Measurements from ENCODE around the gene CPT1B. TPM values are rescaled to one million over a fixed set of nuclear protein-coding genes. Genes with fewer than 3 reads are reported as not detected.

The CPT1B gene
- total RNA-seq (55.0 and 59.8 TPM in 2 replicates), polyA plus RNA-seq (109 and 142 TPM in 2 replicates), polyA minus RNA-seq (21.3 and 37.2 TPM in 2 replicates)
- 34.9 TPM for total RNA-seq (2013)

DNA sequence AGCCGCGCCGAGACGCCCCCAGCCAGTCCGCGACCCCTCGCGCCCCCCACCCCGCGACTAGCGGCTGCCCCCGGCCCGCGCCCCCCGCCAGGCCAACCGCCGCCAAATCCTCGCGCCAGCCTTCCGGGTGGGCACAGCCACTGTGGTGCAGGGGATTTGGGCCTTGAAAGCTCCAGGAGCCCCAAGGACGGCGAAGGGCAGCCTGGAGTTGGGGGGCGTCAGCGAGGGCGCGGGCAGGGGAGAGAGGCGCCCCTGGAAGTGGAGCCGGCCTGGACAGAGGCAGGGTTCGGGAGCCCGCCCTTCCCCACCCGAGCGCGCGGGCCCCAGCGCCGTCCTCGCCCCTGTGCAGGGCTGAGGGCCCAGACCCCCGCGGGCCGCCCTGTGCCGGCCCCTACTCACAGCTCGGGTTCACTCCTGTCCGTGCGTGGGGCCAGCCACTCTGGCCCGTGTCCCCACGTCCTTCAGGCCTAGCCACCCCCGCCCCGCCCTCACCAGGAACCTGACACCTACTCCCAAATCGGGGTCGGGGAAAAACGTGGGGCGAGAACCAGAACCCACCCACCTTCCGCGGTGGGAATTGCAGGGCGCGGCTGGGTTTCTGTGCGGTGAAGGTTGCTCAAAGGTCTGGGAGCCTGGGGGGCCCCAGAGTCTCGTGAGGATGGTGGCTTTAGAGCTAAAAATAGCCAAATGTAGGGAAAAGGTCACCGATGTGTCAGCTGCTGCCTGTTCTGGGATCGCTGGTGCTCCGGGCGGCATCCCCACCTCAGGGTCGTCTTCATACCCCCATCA, at the start of gene CPT1B:
CPT1B (minus strand) TSS at position 441 of the 789 bp plus-strand sequence. CDS start 512 bp downstream, outside the sequence.
- Histone ChIP-seq H3K4me1 (ENCODE audit: control insufficient read depth in 2 of 2, insufficient read depth in 2 of 2, low read length in 2 of 2) (peaks cover 9 to 18% of the 10 kb centered on the region in 2 donors), H3K4me2 (replicated peaks; ENCODE audit: low read depth, low read length, poor library complexity, severe bottlenecking) (no peak within 1 kb of the TSS), H3K9ac (ENCODE audit: low read length) (no peak within 1 kb of the TSS), H3K27ac (ENCODE audit: low read length in 2 of 2) (no peak within 1 kb of the TSS), H3K4me3 (ENCODE audit: control extremely low read depth in 1 of 5, extremely low read depth in 1 of 5, insufficient read depth in 1 of 5, low read depth in 2 of 5, low read length in 4 of 5) (no peak within 1 kb of the TSS), H3K9me3 (ENCODE audit: control extremely low read depth in 1 of 3, control insufficient read depth in 2 of 3, insufficient read depth in 1 of 3, low read length in 2 of 3) (no peaks in the 10 kb centered on the region), H2AFZ (ENCODE audit: insufficient read depth, low read depth, low read length, poor library complexity, severe bottlenecking) (no peak within 1 kb of the TSS), H3K36me3 (replicated peaks in 1 of 2; ENCODE audit: control extremely low read depth in 1 of 2, control insufficient read depth in 1 of 2, extremely low read depth in 1 of 2, insufficient read depth in 2 of 2, low read length in 1 of 2) (peaks cover 0 to 21% of the 10 kb centered on the region in 2 experiments), H3K79me2 (ENCODE audit: control insufficient read depth, insufficient read depth, low read length) (peaks cover 12% of the 10 kb centered on the region), H4K20me1 (ENCODE audit: control insufficient read depth, insufficient read depth, low read length, poor library complexity, severe bottlenecking) (peaks cover 25% of the 10 kb centered on the region), H3K27me3 (replicated peaks in 1 of 4; ENCODE audit: control extremely low read depth in 1 of 4, control insufficient read depth in 3 of 4, insufficient read depth in 4 of 4, low read length in 3 of 4) (no peaks in the 10 kb centered on the region)
- intact Hi-C loops (cut with micrococcal nuclease), result no loop called here
- no peaks in the 10 kb centered on the region for H3K27me3 Mint-ChIP-seq
- DNase-seq (no peak), ATAC-seq (ENCODE audit: low read depth) (no peak)
- H3K27ac Mint-ChIP-seq, result no peak within 1 kb of the TSS
- POLR2A ChIA-PET, result interaction anchor here (0.6 to 1.5 kb wide), 2 partner anchors 12 to 94 kb away, joined by 3 read pairs; no protein-coding TSS in a partner anchor
- H3K4me1 Mint-ChIP-seq, result peaks cover 23% of the 10 kb centered on the region
- CTCF ChIA-PET, result interaction anchor here (1.0 kb wide), 2 partner anchors 53 to 70 kb away, joined by 3 read pairs; partner anchors contain the start of genes LMF2, NCAPH2 and SCO2
- no peak for TF ChIP-seq EZH2 (IDR thresholded peaks at IDR 0.05; ENCODE audit: borderline replicate concordance, insufficient read depth, low read depth, low read length, poor library complexity, severe bottlenecking)
- TF ChIP-seq, protein P1, sequence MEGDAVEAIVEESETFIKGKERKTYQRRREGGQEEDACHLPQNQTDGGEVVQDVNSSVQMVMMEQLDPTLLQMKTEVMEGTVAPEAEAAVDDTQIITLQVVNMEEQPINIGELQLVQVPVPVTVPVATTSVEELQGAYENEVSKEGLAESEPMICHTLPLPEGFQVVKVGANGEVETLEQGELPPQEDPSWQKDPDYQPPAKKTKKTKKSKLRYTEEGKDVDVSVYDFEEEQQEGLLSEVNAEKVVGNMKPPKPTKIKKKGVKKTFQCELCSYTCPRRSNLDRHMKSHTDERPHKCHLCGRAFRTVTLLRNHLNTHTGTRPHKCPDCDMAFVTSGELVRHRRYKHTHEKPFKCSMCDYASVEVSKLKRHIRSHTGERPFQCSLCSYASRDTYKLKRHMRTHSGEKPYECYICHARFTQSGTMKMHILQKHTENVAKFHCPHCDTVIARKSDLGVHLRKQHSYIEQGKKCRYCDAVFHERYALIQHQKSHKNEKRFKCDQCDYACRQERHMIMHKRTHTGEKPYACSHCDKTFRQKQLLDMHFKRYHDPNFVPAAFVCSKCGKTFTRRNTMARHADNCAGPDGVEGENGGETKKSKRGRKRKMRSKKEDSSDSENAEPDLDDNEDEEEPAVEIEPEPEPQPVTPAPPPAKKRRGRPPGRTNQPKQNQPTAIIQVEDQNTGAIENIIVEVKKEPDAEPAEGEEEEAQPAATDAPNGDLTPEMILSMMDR (IDR thresholded peaks at IDR 0.05), result no peak
- H3K4me3 Mint-ChIP-seq, result no peak within 1 kb of the TSS
- H3K9me3 Mint-ChIP-seq (ENCODE audit: insufficient read depth), result no peaks in the 10 kb centered on the region
- 51% methylated on average over 41 of the region's 63 CpGs for WGBS (ENCODE audit: insufficient coverage)
